HepG2 (cell line): ENCODE results near the gene CBLB. TPM values are rescaled to one million over a fixed set of nuclear protein-coding genes. Genes with fewer than 3 reads are reported as not detected.

Experiments
- ARHGAP35 ChIP-seq: sonication (generic); formaldehyde crosslinking; IDR thresholded peaks from 2 replicates; pipeline ENCODE4 v1.9.0; 2022; ENCODE audit warnings: mild to moderate bottlenecking, inconsistent platforms, moderate library complexity, missing genetic modification reagents, borderline replicate concordance
- ATM ChIP-seq: fragments of 450-650 bp; IDR thresholded peaks from 2 replicates; pipeline ENCODE4 v1.7.1; 2017; ENCODE audit warnings: mild to moderate bottlenecking, borderline replicate concordance
- CBX2 ChIP-seq, 2 experiments: fragments of 200-600 bp in 1 of 2; sonication (generic); formaldehyde crosslinking in 1 of 2; IDR thresholded peaks; 2 replicates each; pipeline versions ENCODE4 v1.7.0 to v1.8.1; 2018 to 2022; ENCODE audit warnings: low read depth in 2 of 2, low read length in 1 of 2, mild to moderate bottlenecking in 1 of 2, missing genetic modification reagents in 1 of 2
- FOXO1 ChIP-seq: sonication (generic); formaldehyde crosslinking; IDR thresholded peaks from 2 replicates; pipeline ENCODE4 v1.4.0; 2020; ENCODE audit warnings: missing genetic modification reagents
- HDAC2 ChIP-seq: sonication (generic); formaldehyde crosslinking; IDR thresholded peaks from 2 replicates; pipeline ENCODE4 v1.4.0; 2020; ENCODE audit warnings: missing genetic modification reagents
- LBX2 ChIP-seq: sonication (generic); formaldehyde crosslinking; IDR thresholded peaks from 2 replicates; pipeline ENCODE4 v1.5.0; 2020; ENCODE audit warnings: missing genetic modification reagents, mild to moderate bottlenecking, borderline replicate concordance
- MAFG ChIP-seq: sonication (generic); formaldehyde crosslinking; IDR thresholded peaks from 2 replicates; pipeline ENCODE4 v1.5.1; 2020; ENCODE audit warnings: mild to moderate bottlenecking, missing genetic modification reagents
- MXD1 ChIP-seq: sonication (generic); formaldehyde crosslinking; IDR thresholded peaks from 2 replicates; pipeline ENCODE4 v1.4.0; 2020; ENCODE audit warnings: mild to moderate bottlenecking, missing genetic modification reagents
- MYNN ChIP-seq: sonication (generic); formaldehyde crosslinking; IDR thresholded peaks from 2 replicates; pipeline ENCODE4 v1.4.0; 2020; ENCODE audit warnings: mild to moderate bottlenecking, low read depth, missing genetic modification reagents
- RORA ChIP-seq: sonication (generic); formaldehyde crosslinking; IDR thresholded peaks from 2 replicates; pipeline ENCODE4 v1.5.0; 2020; ENCODE audit warnings: mild to moderate bottlenecking, missing genetic modification reagents, moderate library complexity
- TRIM24 ChIP-seq: sonication (generic); formaldehyde crosslinking; IDR thresholded peaks from 2 replicates; pipeline ENCODE4 v1.8.0; 2022; ENCODE audit warnings: mild to moderate bottlenecking, missing genetic modification reagents
- YY1 ChIP-seq: IDR thresholded peaks from 2 replicates; pipeline ENCODE4 v1.6.1; 2011; ENCODE audit warnings: low read length, low read depth, moderate library complexity, mild to moderate bottlenecking; ENCODE audit not compliant: insufficient read depth, insufficient replicate concordance
- ZBTB21 ChIP-seq: sonication (generic); formaldehyde crosslinking; IDR thresholded peaks from 2 replicates; pipeline ENCODE4 v1.4.0; 2020; ENCODE audit warnings: missing genetic modification reagents
- ZNF207 ChIP-seq: fragments of 450-650 bp; IDR thresholded peaks from 2 replicates; pipeline ENCODE4 v1.6.1; 2016; ENCODE audit warnings: antibody characterized with exemption, borderline replicate concordance
- ZNF343 ChIP-seq: sonication (generic); formaldehyde crosslinking; IDR thresholded peaks from 2 replicates; pipeline ENCODE4 v1.4.0; 2020; ENCODE audit warnings: mild to moderate bottlenecking, missing genetic modification reagents
- ZNF691 ChIP-seq: sonication (generic); formaldehyde crosslinking; IDR thresholded peaks from 2 replicates; pipeline ENCODE4 v1.4.0; 2020; ENCODE audit warnings: missing genetic modification reagents, low read depth, mild to moderate bottlenecking, borderline replicate concordance
- ZNF891 ChIP-seq: sonication (generic); formaldehyde crosslinking; IDR thresholded peaks from 2 replicates; pipeline ENCODE4 v1.5.0; 2020; ENCODE audit warnings: mild to moderate bottlenecking, missing genetic modification reagents
- ZSCAN12 ChIP-seq: sonication (generic); formaldehyde crosslinking; IDR thresholded peaks from 2 replicates; pipeline ENCODE4 v1.9.0; 2021; ENCODE audit warnings: mild to moderate bottlenecking, missing genetic modification reagents
- ZSCAN29 ChIP-seq: sonication (generic); formaldehyde crosslinking; conservative IDR thresholded peaks from 2 replicates; pipeline ENCODE4 v1.4.0; 2020; ENCODE audit warnings: mild to moderate bottlenecking, missing genetic modification reagents
- ZSCAN31 ChIP-seq: sonication (generic); formaldehyde crosslinking; IDR thresholded peaks from 2 replicates; pipeline ENCODE4 v1.5.0; 2020; ENCODE audit warnings: low read depth, mild to moderate bottlenecking, missing genetic modification reagents
- polyA plus RNA-seq, 8 experiments: library from polyadenylated mRNA; depleted of rRNA in 3 of 8; stranded (reverse) in 7 of 8; unstranded in 1 of 8; fragments of >200 nt; fragmentation: Illumina TruSeq in 4 of 8; extraction: Trizol in 4 of 8; gene quantifications; 2 replicates each; pipeline versions ENCODE4 v1.2.1 to v1.2.3, GENCODE V29; 2011 to 2016; ENCODE audit warnings: low read depth in 4 of 8, missing spikeins in 1 of 8, mixed read lengths in 1 of 8; ENCODE audit not compliant: insufficient read depth in 1 of 8
- total RNA-seq, 5 experiments: library from RNA; depleted of rRNA; stranded (reverse); fragments of >200 nt; fragmentation: Illumina TruSeq; extraction: Trizol; gene quantifications; 2 replicates each; pipeline ENCODE4 v1.2.3, GENCODE V29; 2016; ENCODE audit warnings: low read depth in 1 of 5
- TF ChIP-seq, protein P1 (sequence below): sonication (generic); formaldehyde crosslinking; IDR thresholded peaks from 2 replicates; pipeline ENCODE4 v1.4.0; 2020; ENCODE audit warnings: mild to moderate bottlenecking, missing genetic modification reagents
- TF ChIP-seq, protein P2 (sequence below): sonication (generic); formaldehyde crosslinking; IDR thresholded peaks from 2 replicates; pipeline ENCODE4 v1.4.0; 2020; ENCODE audit warnings: missing genetic modification reagents, mild to moderate bottlenecking, borderline replicate concordance
- TF ChIP-seq, protein P3 (sequence below): sonication (generic); formaldehyde crosslinking; IDR thresholded peaks from 2 replicates; pipeline ENCODE4 v1.8.1; 2022; ENCODE audit warnings: mild to moderate bottlenecking, missing genetic modification reagents

The CBLB gene
- total and polyA plus RNA-seq, 2 of the 13 experiments (the other 11 are each of a cell fraction or from before 2014, with no cell fraction given): 9.8 to 16.4 TPM

DNA sequence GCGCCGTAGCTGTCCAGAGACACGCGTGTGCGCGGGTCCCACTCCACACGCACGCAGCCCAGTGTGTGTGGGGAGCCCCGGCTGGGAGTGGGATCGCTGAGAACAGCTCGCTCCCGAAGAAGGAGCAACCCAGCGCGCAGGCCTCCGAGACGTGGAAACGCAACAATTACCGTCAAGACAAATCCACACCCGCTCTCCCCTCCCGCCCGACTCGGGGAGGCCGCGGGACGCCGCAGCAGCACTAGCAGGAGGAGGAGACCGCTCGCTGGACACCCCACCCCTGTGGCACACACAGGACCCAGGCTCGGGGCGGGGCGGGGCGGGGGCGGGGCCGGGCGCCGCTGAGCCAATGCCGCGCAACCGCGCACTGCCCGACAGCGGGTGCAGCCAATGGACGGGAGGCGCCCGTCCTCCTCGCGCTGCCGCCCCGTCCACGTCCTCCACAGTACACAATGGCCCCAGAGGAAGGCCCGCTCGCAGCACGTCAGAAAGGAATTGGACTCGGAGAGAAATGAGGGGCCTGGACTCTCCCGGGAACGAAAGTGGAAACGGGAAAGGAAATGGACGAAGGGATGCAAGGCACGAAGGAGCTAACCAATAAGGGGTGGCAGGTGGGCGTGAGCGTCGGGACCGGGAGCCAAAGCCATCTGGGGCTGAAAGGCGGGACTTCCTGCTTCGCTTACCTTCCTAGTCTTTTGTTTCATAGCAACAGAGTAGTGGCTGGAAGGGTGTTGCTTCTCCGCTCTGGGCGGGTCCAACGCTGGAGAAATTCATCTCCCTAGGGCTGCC lies at the start of gene CBLB (continued):
- no peak for TF ChIP-seq LBX2 (CRISPR knock-in tag)
- TF ChIP-seq CBX2 (IDR thresholded peaks at IDR 0.05; ENCODE audit: low read depth, low read length): no peak
- TF ChIP-seq CBX2 (CRISPR knock-in tag; IDR thresholded peaks at IDR 0.05; ENCODE audit: low read depth): no peak; the same call in 1 of the 2 replicates
- peak; percentile 6 for TF ChIP-seq ZSCAN31
- TF ChIP-seq RORA (CRISPR knock-in tag): no peak
- TF ChIP-seq HDAC2 (CRISPR knock-in tag): peak; percentile 4
- peak; percentile 61 for TF ChIP-seq YY1
- no peak for TF ChIP-seq ZNF891
- TF ChIP-seq ZNF207: no peak
- TF ChIP-seq, protein P1, sequence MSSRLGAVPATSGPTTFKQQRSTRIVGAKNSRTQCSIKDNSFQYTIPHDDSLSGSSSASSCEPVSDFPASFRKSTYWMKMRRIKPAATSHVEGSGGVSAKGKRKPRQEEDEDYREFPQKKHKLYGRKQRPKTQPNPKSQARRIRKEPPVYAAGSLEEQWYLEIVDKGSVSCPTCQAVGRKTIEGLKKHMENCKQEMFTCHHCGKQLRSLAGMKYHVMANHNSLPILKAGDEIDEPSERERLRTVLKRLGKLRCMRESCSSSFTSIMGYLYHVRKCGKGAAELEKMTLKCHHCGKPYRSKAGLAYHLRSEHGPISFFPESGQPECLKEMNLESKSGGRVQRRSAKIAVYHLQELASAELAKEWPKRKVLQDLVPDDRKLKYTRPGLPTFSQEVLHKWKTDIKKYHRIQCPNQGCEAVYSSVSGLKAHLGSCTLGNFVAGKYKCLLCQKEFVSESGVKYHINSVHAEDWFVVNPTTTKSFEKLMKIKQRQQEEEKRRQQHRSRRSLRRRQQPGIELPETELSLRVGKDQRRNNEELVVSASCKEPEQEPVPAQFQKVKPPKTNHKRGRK (CRISPR knock-in tag): no peak
- TF ChIP-seq ARHGAP35 (CRISPR knock-in tag): no peak
- no peak for TF ChIP-seq MAFG (CRISPR knock-in tag)
- no peak for TF ChIP-seq ZBTB21 (CRISPR knock-in tag)
- no peak for TF ChIP-seq ZNF691
- 0 out of 2 replicates have a peak, but pooled peaks have one; percentile 21 for TF ChIP-seq MXD1 (CRISPR knock-in tag)
- TF ChIP-seq ZNF343 (CRISPR knock-in tag): no peak
- TF ChIP-seq MYNN (CRISPR knock-in tag): no peak; the same call in 1 of the 2 replicates
- TF ChIP-seq, protein P2, sequence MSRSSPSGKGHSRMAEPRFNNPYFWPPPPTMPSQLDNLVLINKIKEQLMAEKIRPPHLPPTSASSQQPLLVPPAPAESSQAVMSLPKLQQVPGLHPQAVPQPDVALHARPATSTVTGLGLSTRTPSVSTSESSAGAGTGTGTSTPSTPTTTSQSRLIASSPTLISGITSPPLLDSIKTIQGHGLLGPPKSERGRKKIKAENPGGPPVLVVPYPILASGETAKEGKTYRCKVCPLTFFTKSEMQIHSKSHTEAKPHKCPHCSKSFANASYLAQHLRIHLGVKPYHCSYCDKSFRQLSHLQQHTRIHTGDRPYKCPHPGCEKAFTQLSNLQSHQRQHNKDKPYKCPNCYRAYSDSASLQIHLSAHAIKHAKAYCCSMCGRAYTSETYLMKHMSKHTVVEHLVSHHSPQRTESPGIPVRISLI (CRISPR knock-in tag): no peak
- TF ChIP-seq ATM: no peak
- no peak for TF ChIP-seq ZSCAN29 (CRISPR knock-in tag)
- TF ChIP-seq, protein P3, sequence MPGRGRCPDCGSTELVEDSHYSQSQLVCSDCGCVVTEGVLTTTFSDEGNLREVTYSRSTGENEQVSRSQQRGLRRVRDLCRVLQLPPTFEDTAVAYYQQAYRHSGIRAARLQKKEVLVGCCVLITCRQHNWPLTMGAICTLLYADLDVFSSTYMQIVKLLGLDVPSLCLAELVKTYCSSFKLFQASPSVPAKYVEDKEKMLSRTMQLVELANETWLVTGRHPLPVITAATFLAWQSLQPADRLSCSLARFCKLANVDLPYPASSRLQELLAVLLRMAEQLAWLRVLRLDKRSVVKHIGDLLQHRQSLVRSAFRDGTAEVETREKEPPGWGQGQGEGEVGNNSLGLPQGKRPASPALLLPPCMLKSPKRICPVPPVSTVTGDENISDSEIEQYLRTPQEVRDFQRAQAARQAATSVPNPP (CRISPR knock-in tag): no peak
- no peak; the same call in none of the 2 replicates for TF ChIP-seq FOXO1
- TF ChIP-seq TRIM24: no peak
- TF ChIP-seq ZSCAN12: 0 out of 2 replicates have a peak, but pooled peaks have one; percentile 55
